Bronchial epithelial cell (primary cell): ENCODE data around the gene ZNF831. TPM values are rescaled to one million over a fixed set of nuclear protein-coding genes. Genes with fewer than 3 reads are reported as not detected.
A peak's percentile ranks its signal among the peaks of the same experiment; 100 is the strongest.

Source experiments
- DNase-seq: peaks from one replicate; pipeline ENCODE4 v3.0.0-alpha.2; 2010; ENCODE audit warnings: low read depth
- FAIRE-seq: peaks from 2 replicates; lab custom pipeline; 2011; peaks lifted over from hg19 to GRCh38; lab: Jason Lieb, UNC
- H3K27me3 ChIP-seq: 2 replicates; pipeline ENCODE4 v1.5.1; 2011; ENCODE audit warnings: low read length; ENCODE audit not compliant: control insufficient read depth, insufficient read depth
- H3K36me3 ChIP-seq: 2 replicates; pipeline ENCODE4 v1.5.1; 2011; ENCODE audit warnings: low read length; ENCODE audit not compliant: control insufficient read depth, insufficient read depth
- H3K4me3 ChIP-seq: 2 replicates; pipeline ENCODE4 v1.5.1; 2011; ENCODE audit warnings: mild to moderate bottlenecking, low read depth, low read length, control low read depth
- total RNA-seq: library from RNA; depleted of rRNA; stranded (reverse); fragments of >200 nt; gene quantifications from 2 replicates; pipeline ENCODE4 v1.2.1, GENCODE V29; 2014
- TF ChIP-seq, protein P1 (sequence below): IDR thresholded peaks from 2 replicates; pipeline ENCODE4 v1.5.1; 2011; ENCODE audit warnings: mild to moderate bottlenecking, moderate library complexity, low read length, control low read depth, inconsistent platforms; ENCODE audit not compliant: insufficient read depth, severe bottlenecking

Gene ZNF831
- total RNA-seq, 1 donor from 2014 or later = not detected

DNA sequence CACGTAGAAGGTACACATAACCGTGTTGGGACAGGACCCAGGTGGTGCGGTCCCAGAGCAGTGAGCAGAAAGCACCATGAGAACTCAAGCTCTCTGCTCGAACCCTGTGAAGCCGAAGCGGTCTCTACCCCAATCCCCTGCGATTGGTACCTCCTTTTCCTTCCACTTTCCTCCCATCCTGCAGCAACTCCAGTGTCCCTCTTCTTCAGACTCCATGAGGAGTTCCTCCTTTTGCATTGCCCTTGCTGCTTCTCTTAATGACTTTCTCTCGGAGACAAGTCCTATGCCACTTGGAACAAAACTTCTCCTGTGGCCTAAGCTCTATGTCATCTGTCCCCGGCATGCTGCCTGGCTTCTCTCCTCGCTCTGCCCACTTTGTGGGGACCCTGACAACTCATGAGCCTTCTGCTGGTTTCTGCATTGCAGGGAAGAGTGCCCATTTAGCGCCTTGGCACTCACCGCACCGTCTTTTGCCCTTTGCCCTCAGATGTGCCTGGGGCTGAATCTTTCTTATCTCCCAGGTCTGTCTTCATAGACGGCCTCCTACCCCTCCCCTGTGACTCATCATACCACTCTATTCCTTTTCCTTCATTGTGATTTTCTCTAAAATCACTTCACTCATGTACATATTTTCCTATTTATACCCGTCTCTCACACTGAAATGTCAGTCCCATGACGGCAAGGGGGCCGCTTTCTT is 9.2 kb upstream of the ZNF831 start:
- FAIRE-seq (no peak), DNase-seq (no peak)
- TF ChIP-seq, protein P1, sequence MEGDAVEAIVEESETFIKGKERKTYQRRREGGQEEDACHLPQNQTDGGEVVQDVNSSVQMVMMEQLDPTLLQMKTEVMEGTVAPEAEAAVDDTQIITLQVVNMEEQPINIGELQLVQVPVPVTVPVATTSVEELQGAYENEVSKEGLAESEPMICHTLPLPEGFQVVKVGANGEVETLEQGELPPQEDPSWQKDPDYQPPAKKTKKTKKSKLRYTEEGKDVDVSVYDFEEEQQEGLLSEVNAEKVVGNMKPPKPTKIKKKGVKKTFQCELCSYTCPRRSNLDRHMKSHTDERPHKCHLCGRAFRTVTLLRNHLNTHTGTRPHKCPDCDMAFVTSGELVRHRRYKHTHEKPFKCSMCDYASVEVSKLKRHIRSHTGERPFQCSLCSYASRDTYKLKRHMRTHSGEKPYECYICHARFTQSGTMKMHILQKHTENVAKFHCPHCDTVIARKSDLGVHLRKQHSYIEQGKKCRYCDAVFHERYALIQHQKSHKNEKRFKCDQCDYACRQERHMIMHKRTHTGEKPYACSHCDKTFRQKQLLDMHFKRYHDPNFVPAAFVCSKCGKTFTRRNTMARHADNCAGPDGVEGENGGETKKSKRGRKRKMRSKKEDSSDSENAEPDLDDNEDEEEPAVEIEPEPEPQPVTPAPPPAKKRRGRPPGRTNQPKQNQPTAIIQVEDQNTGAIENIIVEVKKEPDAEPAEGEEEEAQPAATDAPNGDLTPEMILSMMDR = no peak
- Histone ChIP-seq H3K36me3 (no peaks in the 10 kb centered on the region), H3K27me3 (no peaks in the 10 kb centered on the region), H3K4me3 (no peak overlapping the region)

- FAIRE-seq = no peak
- DNase-seq = no peak
- no peaks in the 10 kb centered on the region for H3K27me3 ChIP-seq
- no peaks in the 10 kb centered on the region for H3K36me3 ChIP-seq
- TF ChIP-seq, protein P1 = no peak
- H3K4me3 ChIP-seq = no peak overlapping the region
These were observed 6.6 kb upstream of the ZNF831 start for GRCh38 chr20:59157064-59157463.

- Histone ChIP-seq H3K4me3 (no peak overlapping the region), H3K36me3 (no peaks in the 10 kb centered on the region), H3K27me3 (no peaks in the 10 kb centered on the region)
- DNase-seq (no peak), FAIRE-seq (no peak)
- TF ChIP-seq, protein P1 = no peak
These were observed 6.1 kb upstream of the ZNF831 start for GRCh38 chr20:59157531-59157930.

DNA sequence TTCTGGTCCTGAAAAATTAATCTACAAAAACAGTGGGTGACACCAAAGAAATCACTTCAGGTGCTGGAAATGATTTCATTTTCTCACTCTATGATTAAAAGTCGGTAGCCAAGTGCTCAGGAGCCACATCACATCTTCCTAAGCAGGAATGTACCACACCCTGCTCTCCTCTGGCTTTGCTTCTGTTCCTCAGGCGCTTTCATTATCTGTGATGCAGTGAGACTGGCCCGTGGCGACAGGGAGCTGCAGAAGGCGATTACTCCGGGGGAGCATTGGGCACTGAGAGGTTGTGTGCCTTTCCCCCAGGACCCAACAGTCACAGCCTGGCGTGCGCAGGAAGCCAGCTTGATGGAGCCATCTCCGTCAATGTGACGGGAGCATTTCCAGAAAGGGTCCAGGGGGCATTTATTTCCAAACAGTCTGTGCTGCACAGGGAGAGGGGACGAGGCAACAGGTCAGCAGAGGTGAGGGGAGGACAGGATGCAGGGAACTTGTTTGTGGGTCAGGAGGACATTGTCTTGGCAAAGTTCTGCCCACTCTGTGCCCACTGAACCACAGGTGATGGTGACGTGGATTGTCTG is 5.6 kb upstream of the ZNF831 start:
- TF ChIP-seq, protein P1 = no peak
- no peak overlapping the region for H3K4me3 ChIP-seq
- no peaks in the 10 kb centered on the region for H3K27me3 ChIP-seq
- H3K36me3 ChIP-seq = no peaks in the 10 kb centered on the region
- no peak for DNase-seq
- peak; percentile 47 for FAIRE-seq

DNA sequence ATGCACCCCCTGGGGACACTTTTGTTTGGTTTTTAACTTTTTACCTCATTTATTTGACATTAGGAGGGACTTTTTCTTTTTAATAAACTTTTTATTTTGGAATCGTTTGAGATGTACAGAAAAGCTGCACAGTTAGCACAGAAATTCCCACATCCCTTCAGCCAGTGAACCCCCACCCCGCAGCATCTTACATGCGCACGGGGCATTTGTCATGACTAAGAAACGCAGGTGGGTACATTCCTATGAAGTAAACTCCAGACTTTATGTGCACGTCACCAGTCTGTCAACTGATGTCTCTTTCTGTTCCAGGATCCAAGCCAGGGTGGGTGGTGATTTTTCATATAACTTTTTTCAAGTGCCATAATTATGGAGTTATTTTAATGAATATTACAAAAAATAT is 4.9 kb upstream of the ZNF831 start:
- no peak for DNase-seq
- Histone ChIP-seq H3K36me3 (no peaks in the 10 kb centered on the region), H3K27me3 (no peaks in the 10 kb centered on the region), H3K4me3 (no peak overlapping the region)
- TF ChIP-seq, protein P1 = no peak
- no peak for FAIRE-seq

DNA sequence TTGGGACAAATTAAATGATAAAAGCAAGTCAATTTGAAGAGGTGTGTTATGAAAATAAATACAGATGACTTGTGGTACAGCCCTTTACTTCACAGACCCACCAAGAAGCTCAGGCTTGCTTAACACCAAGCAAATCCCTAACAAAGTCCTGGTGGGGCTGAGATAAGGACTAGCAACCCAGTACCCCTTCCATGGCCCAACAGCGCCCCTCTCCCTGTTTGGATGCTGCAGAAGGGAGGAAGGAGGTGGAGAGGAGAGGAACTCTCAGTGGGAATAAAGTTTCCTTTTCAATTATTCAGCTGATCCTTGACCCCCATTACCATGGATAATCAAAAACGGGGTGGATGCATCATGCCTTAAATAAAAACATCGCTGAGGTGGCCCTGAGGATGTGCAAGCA is 4.5 kb upstream of the ZNF831 start:
- FAIRE-seq (no peak), DNase-seq (no peak)
- TF ChIP-seq, protein P1 = no peak
- Histone ChIP-seq H3K36me3 (no peaks in the 10 kb centered on the region), H3K27me3 (no peaks in the 10 kb centered on the region), H3K4me3 (no peak overlapping the region)
